HepG2 (cell line): Measurements from ENCODE around the gene NSUN5. TPM values are rescaled to one million over a fixed set of nuclear protein-coding genes. Genes with fewer than 3 reads are reported as not detected.

Experiments
- ATAC-seq: fragments of 200-7000 bp; cut with Tn5 transposase; 3 replicates; pipeline ENCODE4 v1.9.1; 2020; ENCODE audit warnings: mild to moderate bottlenecking, moderate library complexity
- BruUV-seq: library from RNA; stranded (reverse); fragments of 400-500 nt; replicated peaks from 2 replicates; lab custom pipeline; 2021; lab: Mats Ljungman, UMichigan
- CTCF ChIA-PET: fragments of 300-600 bp; formaldehyde crosslinking; extraction: SDS; loops from one replicate; lab custom pipeline; 2021; ENCODE audit warnings: low total read pairs, inconsistent platforms, low intra/inter-chr PET ratio; lab: Yijun Ruan, JAX
- POLR2A ChIA-PET: fragments of 350-600 bp; sonication (Branson Sonifier 250); formaldehyde crosslinking; loops from one replicate; lab custom pipeline; 2020; ENCODE audit warnings: antibody characterized with exemption, inconsistent platforms; lab: Yijun Ruan, JAX
- DNase-seq: peaks from one replicate; pipeline ENCODE4 v3.0.0-alpha.2; 2015; ENCODE audit warnings: low spot score
- FAIRE-seq: peaks from 3 replicates; lab custom pipeline; 2011; peaks lifted over from hg19 to GRCh38; lab: Jason Lieb, UNC
- H2AFZ ChIP-seq: one replicate; pipeline ENCODE4 v1.6.1; 2011; ENCODE audit warnings: low read length, inconsistent platforms
- H3K27ac ChIP-seq: fragments of 300-600 bp; 3 replicates; pipeline ENCODE4 v1.8.0; 2011; ENCODE audit warnings: mixed run types, mild to moderate bottlenecking, mixed read lengths, low read length, inconsistent platforms; ENCODE audit not compliant: insufficient read depth; ENCODE audit errors: extremely low read length
- H3K27me3 ChIP-seq, 2 experiments: fragments of 200-600 bp in 1 of 2; 2 replicates in 1 of 2; 3 replicates in 1 of 2; pipeline versions ENCODE4 v1.6.0 to v1.8.0; 2011; ENCODE audit warnings: low read length in 2 of 2, mild to moderate bottlenecking in 2 of 2, moderate library complexity in 2 of 2, inconsistent platforms in 1 of 2; ENCODE audit not compliant: insufficient read depth in 2 of 2, control insufficient read depth in 1 of 2
- H3K36me3 ChIP-seq, 2 experiments: fragments of 200-600 bp in 1 of 2; replicated peaks in 1 of 2; 2 replicates in 1 of 2; 3 replicates in 1 of 2; pipeline versions ENCODE4 v1.5.1 to v1.8.0; 2011; ENCODE audit warnings: low read length in 2 of 2, inconsistent platforms in 1 of 2; ENCODE audit not compliant: insufficient read depth in 2 of 2, control insufficient read depth in 1 of 2
- H3K4me1 ChIP-seq: 2 replicates; pipeline ENCODE4 v1.5.1; 2012; ENCODE audit warnings: low read length, inconsistent platforms; ENCODE audit not compliant: insufficient read depth
- H3K4me2 ChIP-seq: 2 replicates; pipeline ENCODE4 v1.6.0; 2011; ENCODE audit warnings: low read depth, low read length, inconsistent platforms
- H3K4me3 ChIP-seq, 3 experiments: fragments of 200-600 bp in 1 of 3; sonication (generic), shearing (Covaris generic) in 1 of 3; replicated peaks in 1 of 3; 2 replicates each; pipeline ENCODE4 v1.5.1; 2011 to 2016; ENCODE audit warnings: low read length in 3 of 3, inconsistent platforms in 2 of 3, low read depth in 2 of 3, mild to moderate bottlenecking in 2 of 3, control low read depth in 1 of 3, mixed read lengths in 1 of 3; ENCODE audit not compliant: insufficient read depth in 1 of 3
- H3K79me2 ChIP-seq: one replicate; pipeline ENCODE4 v1.6.1; 2011; ENCODE audit warnings: low read length, inconsistent platforms; ENCODE audit not compliant: insufficient read depth
- H3K9ac ChIP-seq: 2 replicates; pipeline ENCODE4 v1.6.0; 2011; ENCODE audit warnings: mild to moderate bottlenecking, low read depth, low read length, inconsistent platforms; ENCODE audit not compliant: insufficient read depth
- H3K9me3 ChIP-seq: 2 replicates; pipeline ENCODE4 v1.5.1; 2012; ENCODE audit warnings: mild to moderate bottlenecking, low read length
- H4K20me1 ChIP-seq: 2 replicates; pipeline ENCODE4 v1.6.0; 2011; ENCODE audit warnings: inconsistent platforms, mild to moderate bottlenecking, low read length, moderate library complexity; ENCODE audit not compliant: insufficient read depth
- BHLHE40 ChIP-seq: IDR thresholded peaks from 2 replicates; pipeline ENCODE4 v1.6.1; 2011; ENCODE audit warnings: low read length, improper control_type of control experiment
- FOSL2 ChIP-seq: sonication (generic); formaldehyde crosslinking; IDR thresholded peaks from 2 replicates; pipeline ENCODE4 v1.4.0; 2020; ENCODE audit warnings: missing genetic modification reagents
- KLF6 ChIP-seq: IDR thresholded peaks from 2 replicates; pipeline ENCODE4 v1.8.0; 2016; ENCODE audit warnings: missing biosample characterization, missing genetic modification reagents
- POLR2AphosphoS2 ChIP-seq: IDR thresholded peaks from 2 replicates; pipeline ENCODE4 v1.6.1; 2011; ENCODE audit warnings: low read depth, low read length, improper control_type of control experiment
- RAD51 ChIP-seq: fragments of 450-650 bp; IDR thresholded peaks from 2 replicates; pipeline ENCODE4 v1.6.1; 2016; ENCODE audit warnings: borderline replicate concordance
- USF2 ChIP-seq, 2 experiments: sonication (generic) in 1 of 2; formaldehyde crosslinking in 1 of 2; IDR thresholded peaks; 2 replicates each; pipeline versions ENCODE4 v1.5.1 to v1.6.1; 2011 to 2020; ENCODE audit warnings: borderline replicate concordance in 1 of 2, low read depth in 1 of 2, low read length in 1 of 2, mild to moderate bottlenecking in 1 of 2, missing genetic modification reagents in 1 of 2, moderate library complexity in 1 of 2
- ZNF564 ChIP-seq: sonication (generic); formaldehyde crosslinking; IDR thresholded peaks from 2 replicates; pipeline ENCODE4 v1.8.1; 2023; ENCODE audit warnings: mild to moderate bottlenecking, missing genetic modification reagents
- whole genome bisulfite sequencing: methylation state at CpG from one replicate; pipeline ENCODE4 v1.1.6; 2017; ENCODE audit warnings: low lambda C conversion rate; 5-methylcytosine and 5-hydroxymethylcytosine counted together
- in situ Hi-C: cut with HindIII; loops from 2 replicates; pipeline ENCODE4 v1.10.0; 2017; ENCODE audit warnings: low pct_unique_long_range_greater_than_20kb; ENCODE audit not compliant: extremely low pct_ligation_motif_present
- intact Hi-C: fragments of 100-400 bp; cut with micrococcal nuclease; formaldehyde crosslinking; loops from one replicate; pipeline ENCODE4 v1.10.0; 2022; ENCODE audit not compliant: unreplicated experiment
- polyA plus RNA-seq, 8 experiments: library from polyadenylated mRNA; depleted of rRNA in 3 of 8; stranded (reverse) in 7 of 8; unstranded in 1 of 8; fragments of >200 nt; fragmentation: Illumina TruSeq in 4 of 8; extraction: Trizol in 4 of 8; gene quantifications; 2 replicates each; pipeline versions ENCODE4 v1.2.1 to v1.2.3, GENCODE V29; 2011 to 2016; ENCODE audit warnings: low read depth in 4 of 8, missing spikeins in 1 of 8, mixed read lengths in 1 of 8; ENCODE audit not compliant: insufficient read depth in 1 of 8
- total RNA-seq, 5 experiments: library from RNA; depleted of rRNA; stranded (reverse); fragments of >200 nt; fragmentation: Illumina TruSeq; extraction: Trizol; gene quantifications; 2 replicates each; pipeline ENCODE4 v1.2.3, GENCODE V29; 2016; ENCODE audit warnings: low read depth in 1 of 5
- TF ChIP-seq, protein P1 (sequence below): IDR thresholded peaks from 2 replicates; pipeline ENCODE4 v1.6.1; 2016; ENCODE audit warnings: low read depth, missing genetic modification reagents, missing compliant biosample characterization

Gene NSUN5
- total and polyA plus RNA-seq, 2 of the 13 experiments (the other 11 are each of a cell fraction or from before 2014, with no cell fraction given): 19.9 to 35.8 TPM

- TF ChIP-seq ZNF564 (CRISPR knock-in tag) (0 out of 2 replicates have a peak, but pooled peaks have one; percentile 14), KLF6 (CRISPR knock-in tag) (0 out of 2 replicates have a peak, but pooled peaks have one; percentile 8), BHLHE40 (peak; percentile 46), POLR2AphosphoS2 (no peak), USF2 (IDR thresholded peaks at IDR 0.05; ENCODE audit: low read depth, low read length) (peak; percentile 86), USF2 (CRISPR knock-in tag; IDR thresholded peaks at IDR 0.05; ENCODE audit: borderline replicate concordance) (peak; percentile 69; the same call in 1 of the 2 replicates), RAD51 (peak; percentile 61; the same call in 1 of the 2 replicates), FOSL2 (CRISPR knock-in tag) (peak; percentile 84)
- TF ChIP-seq, protein P1, sequence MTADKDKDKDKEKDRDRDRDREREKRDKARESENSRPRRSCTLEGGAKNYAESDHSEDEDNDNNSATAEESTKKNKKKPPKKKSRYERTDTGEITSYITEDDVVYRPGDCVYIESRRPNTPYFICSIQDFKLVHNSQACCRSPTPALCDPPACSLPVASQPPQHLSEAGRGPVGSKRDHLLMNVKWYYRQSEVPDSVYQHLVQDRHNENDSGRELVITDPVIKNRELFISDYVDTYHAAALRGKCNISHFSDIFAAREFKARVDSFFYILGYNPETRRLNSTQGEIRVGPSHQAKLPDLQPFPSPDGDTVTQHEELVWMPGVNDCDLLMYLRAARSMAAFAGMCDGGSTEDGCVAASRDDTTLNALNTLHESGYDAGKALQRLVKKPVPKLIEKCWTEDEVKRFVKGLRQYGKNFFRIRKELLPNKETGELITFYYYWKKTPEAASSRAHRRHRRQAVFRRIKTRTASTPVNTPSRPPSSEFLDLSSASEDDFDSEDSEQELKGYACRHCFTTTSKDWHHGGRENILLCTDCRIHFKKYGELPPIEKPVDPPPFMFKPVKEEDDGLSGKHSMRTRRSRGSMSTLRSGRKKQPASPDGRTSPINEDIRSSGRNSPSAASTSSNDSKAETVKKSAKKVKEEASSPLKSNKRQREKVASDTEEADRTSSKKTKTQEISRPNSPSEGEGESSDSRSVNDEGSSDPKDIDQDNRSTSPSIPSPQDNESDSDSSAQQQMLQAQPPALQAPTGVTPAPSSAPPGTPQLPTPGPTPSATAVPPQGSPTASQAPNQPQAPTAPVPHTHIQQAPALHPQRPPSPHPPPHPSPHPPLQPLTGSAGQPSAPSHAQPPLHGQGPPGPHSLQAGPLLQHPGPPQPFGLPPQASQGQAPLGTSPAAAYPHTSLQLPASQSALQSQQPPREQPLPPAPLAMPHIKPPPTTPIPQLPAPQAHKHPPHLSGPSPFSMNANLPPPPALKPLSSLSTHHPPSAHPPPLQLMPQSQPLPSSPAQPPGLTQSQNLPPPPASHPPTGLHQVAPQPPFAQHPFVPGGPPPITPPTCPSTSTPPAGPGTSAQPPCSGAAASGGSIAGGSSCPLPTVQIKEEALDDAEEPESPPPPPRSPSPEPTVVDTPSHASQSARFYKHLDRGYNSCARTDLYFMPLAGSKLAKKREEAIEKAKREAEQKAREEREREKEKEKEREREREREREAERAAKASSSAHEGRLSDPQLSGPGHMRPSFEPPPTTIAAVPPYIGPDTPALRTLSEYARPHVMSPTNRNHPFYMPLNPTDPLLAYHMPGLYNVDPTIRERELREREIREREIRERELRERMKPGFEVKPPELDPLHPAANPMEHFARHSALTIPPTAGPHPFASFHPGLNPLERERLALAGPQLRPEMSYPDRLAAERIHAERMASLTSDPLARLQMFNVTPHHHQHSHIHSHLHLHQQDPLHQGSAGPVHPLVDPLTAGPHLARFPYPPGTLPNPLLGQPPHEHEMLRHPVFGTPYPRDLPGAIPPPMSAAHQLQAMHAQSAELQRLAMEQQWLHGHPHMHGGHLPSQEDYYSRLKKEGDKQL: no peak
- TF ChIP-seq, all 625 proteins: peak for 6
- no peak for ATAC-seq
- H3K36me3 ChIP-seq: no peaks in the 10 kb centered on the region
- H3K9me3 ChIP-seq: no peaks in the 10 kb centered on the region
- H2AFZ ChIP-seq: no peak overlapping the region
- BruUV-seq: no TSS peak
- H3K27me3 ChIP-seq: peaks cover 0 to 5% of the 10 kb centered on the region in 2 experiments; a peak in 1 of 5 replicates
- no peak overlapping the region for H3K9ac ChIP-seq
- 34% methylated on average over 7 of the region's 8 CpGs for WGBS
- ChIA-PET POLR2A (interaction anchor here (0.8 to 2.2 kb wide), 4 partner anchors 10 to 95 kb away, joined by 3 to 12 read pairs (median 3); no protein-coding TSS in a partner anchor), CTCF (interaction anchor here (1.1 to 1.4 kb wide), 2 partner anchors 17 to 110 kb away, joined by 3 to 8 read pairs; no protein-coding TSS in a partner anchor)
- H3K27ac ChIP-seq: no peak overlapping the region
- H3K4me1 ChIP-seq: peaks cover 63% of the 10 kb centered on the region
- DNase-seq: peak; percentile 43
- H3K79me2 ChIP-seq: no peaks in the 10 kb centered on the region
- H3K4me2 ChIP-seq: peak overlapping the region; percentile 49
- intact Hi-C loops (loop anchor here (1.0 to 2.0 kb wide), 4 partner anchors 17 to 109 kb away; no protein-coding TSS in a partner anchor), in situ Hi-C loops (loop anchor here (5.0 kb wide), 1 partner anchor 95 kb away; no protein-coding TSS in a partner anchor)
- FAIRE-seq: no peak
- no peaks in the 10 kb centered on the region for H4K20me1 ChIP-seq
- no peak overlapping the region for H3K4me3 ChIP-seq
These were observed 33.3 kb upstream of the NSUN5 start for GRCh38 chr7:73341877-73342276.
